ENCODE data around the gene DAND5.
A peak's percentile ranks its signal among the peaks of the same experiment; 100 is the strongest.

The DAND5 gene

GRCh38 chr19:12933287-12934072 is 35.9 kb upstream of the DAND5 start, which contains the start of gene FARSA:
FARSA (minus strand) TSS chr19:12933711; CDS start chr19:12933696, 15 bp downstream.
- peak within 1 kb of the TSS; percentile 97 for H3K4me3 ChIP-seq (replicated peaks; ENCODE audit: low read depth, low read length)
- no peak for TF ChIP-seq CTCF (IDR thresholded peaks at IDR 0.05; ENCODE audit: low read length, missing control alignments)
- DNase-seq (ENCODE audit: low read depth) = peak; percentile 90

GRCh38 chr19:12935071-12935470 is 34.3 kb upstream of the DAND5 start:
- TF ChIP-seq CTCF (IDR thresholded peaks at IDR 0.05; ENCODE audit: low read length, missing control alignments) = no peak
- no peak overlapping the region for H3K4me3 ChIP-seq (replicated peaks; ENCODE audit: low read depth, low read length)
- no peak for DNase-seq (ENCODE audit: low read depth)

GRCh38 chr19:12936582-12936981 is 32.8 kb upstream of the DAND5 start:
- no peak for DNase-seq (ENCODE audit: low read depth)
- no peak overlapping the region for H3K4me3 ChIP-seq (replicated peaks; ENCODE audit: low read depth, low read length)
- no peak for TF ChIP-seq CTCF (IDR thresholded peaks at IDR 0.05; ENCODE audit: low read length, missing control alignments)

- no peak for DNase-seq (ENCODE audit: low read depth)
- TF ChIP-seq CTCF (IDR thresholded peaks at IDR 0.05; ENCODE audit: low read length, missing control alignments) = no peak
- H3K4me3 ChIP-seq (replicated peaks; ENCODE audit: low read depth, low read length) = peak overlapping the region; percentile 62
Observed at GRCh38 chr19:12937093-12937926, 32.1 kb upstream of the DAND5 start.

- H3K4me3 ChIP-seq (replicated peaks; ENCODE audit: low read depth, low read length) = peak within 1 kb of the TSS; percentile 85
- TF ChIP-seq CTCF (IDR thresholded peaks at IDR 0.05; ENCODE audit: low read length, missing control alignments) = no peak
- peak; percentile 100 for DNase-seq (ENCODE audit: low read depth)
Observed at GRCh38 chr19:12937927-12938778, 31.2 kb upstream of the DAND5 start, which contains the start of gene CALR. CALR (plus strand) TSS chr19:12938609; CDS start chr19:12938680, 71 bp downstream.

GRCh38 chr19:12938779-12939601 is 30.4 kb upstream of the DAND5 start:
- H3K4me3 ChIP-seq (replicated peaks; ENCODE audit: low read depth, low read length) = peak overlapping the region; percentile 85
- DNase-seq (ENCODE audit: low read depth) = peak; percentile 60
- TF ChIP-seq CTCF (IDR thresholded peaks at IDR 0.05; ENCODE audit: low read length, missing control alignments) = peak; percentile 19

All from fibroblast of pulmonary artery (primary cell).